ENCODE data around the gene OSCP1.

OSCP1 gene

DNA sequence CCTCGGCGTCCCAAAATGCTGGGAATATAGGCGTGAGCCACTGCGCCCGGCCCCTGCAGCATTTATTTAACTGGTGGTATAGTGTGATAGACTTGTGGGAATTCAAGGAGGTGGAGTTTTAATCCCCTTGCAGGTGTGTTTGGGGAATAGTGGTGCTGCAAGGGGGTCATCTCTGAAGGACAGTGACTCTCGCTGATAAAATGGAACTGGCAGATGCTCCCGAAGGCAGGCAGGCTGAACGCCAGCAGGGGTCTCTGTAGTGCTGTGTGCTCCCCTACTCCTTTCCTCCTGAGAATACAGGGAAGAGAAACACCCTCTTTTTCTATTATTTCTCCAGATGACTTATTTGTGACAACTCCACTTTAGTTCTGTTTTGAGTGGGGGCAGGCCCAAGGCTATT lies 4.0 kb downstream of the OSCP1 start:
- DNase-seq = no peak

DNA sequence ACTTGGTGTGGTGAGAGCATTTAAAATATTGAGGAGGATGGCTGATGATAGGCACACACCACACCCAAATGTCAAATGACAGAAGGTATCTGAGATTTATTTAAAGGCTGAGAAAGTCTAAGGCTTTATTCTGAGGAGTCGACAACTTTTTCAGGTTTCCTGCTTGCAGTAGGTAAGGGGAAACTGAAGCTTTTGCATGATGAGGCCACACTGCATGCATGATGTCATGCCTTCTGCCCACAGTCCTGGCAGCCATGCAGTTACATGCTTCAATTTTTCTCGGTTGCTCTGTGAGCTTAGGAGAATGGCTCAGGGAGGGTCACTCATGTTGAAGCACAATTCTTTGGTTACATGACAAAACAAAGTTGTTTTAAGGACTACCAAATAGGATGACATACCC lies 7.0 kb downstream of the OSCP1 start:
- DNase-seq = no peak

DNA sequence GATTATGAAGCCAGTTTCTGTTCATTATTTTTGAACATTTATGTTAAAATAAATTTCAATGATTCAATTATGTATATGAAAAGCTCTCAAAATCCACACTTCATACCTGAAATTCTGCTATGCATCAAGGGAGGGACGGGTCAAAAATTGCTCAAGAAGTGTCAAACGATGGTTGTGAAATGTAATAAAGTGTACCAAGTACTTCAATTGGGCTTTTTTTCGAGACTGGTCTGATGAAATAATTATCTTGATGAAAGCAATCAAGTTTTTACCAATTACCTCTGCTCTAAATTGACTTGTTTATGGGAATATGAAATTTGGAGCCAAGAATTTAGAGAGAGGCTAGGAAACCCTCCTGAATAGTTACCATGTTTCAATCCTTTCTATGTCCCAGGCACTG lies 7.9 kb downstream of the OSCP1 start:
- DNase-seq = no peak

DNA sequence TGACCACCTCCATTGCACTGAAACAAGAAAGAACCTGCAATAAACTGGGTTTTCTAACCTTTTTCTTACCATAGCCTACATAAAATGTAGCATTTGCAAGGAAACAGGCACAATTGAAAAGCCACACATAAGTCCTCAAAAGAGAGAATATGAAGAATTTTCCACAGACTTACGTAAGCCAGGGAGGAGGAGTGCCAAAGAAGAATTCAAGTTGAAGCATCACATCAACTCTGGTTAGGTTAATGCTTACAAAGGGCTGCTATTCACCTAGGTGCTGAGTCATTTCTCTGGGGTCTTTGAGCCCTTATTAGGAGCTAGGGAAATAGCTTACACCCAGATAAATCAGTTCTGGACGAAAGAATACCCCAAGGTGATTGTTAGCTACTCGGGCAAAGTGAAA lies 9.6 kb downstream of the OSCP1 start:
- no peak for DNase-seq

DNA sequence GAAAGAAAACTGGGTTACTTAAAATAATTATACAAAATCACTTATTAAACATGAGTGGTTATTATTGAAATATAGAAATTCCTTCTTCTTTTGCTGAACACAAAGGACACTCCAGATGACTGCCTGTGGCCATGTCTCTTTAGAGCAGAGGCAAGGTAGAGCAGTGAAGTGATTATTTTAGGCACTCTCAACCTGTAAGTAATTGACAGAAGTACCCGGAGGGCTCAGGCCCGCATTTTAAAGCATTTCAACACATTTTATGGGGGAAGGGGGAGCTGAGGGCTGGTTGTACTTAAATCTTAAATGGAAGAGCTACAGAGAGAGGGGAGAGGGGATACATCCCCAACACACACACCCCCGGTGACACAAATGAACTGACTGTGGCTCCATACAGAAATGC lies 10.2 kb downstream of the OSCP1 start:
- DNase-seq = no peak

DNA sequence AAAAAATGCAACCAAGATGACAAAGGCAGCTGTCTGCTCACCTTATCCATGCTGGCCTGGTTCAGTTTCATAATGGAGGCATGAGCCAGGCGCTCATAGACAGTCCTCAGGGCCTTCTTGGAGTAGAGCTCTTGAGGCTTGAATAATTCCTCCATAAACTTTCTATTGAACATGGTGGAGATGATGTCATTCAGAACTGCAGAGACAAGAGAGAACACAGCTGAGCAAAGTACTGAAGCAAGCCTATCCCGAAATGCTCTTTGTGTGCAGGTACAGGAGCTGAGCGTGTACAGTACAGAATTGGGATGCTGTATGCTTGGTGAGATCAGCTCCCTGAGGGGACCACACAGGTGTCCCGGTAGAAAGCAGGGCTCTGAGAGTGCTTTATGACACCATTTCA lies 11.5 kb downstream of the OSCP1 start:
- no peak for DNase-seq

DNA sequence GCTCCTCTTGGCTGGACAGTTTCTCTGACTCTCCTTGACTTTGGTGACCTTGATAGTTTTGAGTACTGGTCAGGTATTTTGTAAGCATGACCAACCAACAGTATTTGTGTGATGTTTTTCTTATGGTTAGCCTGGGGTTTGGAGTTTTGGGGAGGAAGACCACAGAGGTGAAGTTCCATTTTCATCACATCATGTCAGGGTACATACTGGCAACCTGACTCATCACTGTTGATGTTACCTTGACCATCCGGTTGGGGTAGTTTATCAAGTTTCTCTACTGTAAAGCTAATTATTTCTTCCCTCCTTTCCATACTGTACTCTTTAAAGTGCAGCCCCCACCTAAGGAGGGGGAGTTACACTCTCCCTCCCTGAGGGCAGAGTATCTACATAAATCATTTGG lies 13.4 kb downstream of the OSCP1 start:
- DNase-seq = no peak

DNA sequence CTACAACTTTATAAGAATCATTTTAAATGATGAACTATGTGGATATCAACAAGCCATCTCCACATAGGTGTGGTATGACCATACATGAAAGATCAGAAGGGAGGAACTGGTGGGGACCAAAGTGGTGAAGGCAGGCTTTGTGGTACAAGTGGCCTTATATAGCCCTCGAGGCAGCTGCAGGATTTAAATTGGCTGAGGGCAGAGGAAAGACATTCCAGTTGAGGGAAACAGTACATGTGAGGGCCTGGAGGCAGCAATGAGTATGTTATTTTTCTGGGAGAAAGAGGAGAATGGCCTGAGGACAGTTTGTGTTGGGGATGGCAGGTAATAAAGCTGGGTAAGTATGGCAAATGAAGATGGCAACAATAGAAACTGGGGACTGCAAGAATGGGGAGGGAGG lies 17.1 kb downstream of the OSCP1 start:
- no peak for DNase-seq

DNA sequence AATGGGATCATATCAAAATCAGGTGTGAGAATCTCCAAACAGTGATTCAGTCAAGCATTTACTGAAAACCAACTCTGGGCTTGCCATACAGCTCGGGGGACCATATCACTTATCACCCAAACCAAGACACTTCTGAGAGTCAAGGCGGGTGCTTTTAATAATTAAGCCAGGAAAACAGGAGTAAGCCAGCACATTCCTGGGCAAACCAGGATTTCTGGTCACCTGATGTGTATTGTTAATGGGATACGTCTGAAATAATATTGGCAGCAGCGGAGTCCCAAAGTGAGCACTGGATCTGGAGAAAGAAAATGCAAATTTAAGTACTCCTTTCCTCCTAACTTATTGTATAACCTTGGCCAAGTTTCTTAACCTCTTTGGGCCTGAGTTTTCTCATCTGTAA lies 17.6 kb downstream of the OSCP1 start:
- no peak for DNase-seq

DNA sequence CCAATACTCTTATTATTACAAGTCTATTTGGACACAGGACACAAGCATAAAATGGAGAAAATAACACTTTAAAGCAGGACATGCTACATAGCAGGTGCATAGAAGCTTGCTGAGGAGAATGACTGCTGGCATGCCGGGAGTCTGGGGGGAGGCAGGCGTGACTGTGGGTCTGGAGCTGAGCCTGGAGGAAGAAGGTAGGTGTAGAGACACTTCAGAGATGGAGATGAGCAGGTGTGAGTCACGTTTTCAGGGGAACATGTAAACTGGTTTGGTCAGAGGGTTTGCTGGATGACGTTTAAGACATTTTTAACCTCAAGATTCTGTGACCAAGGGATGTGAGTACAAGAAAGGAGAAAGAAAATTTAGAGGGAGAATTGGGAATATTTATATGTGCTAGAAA lies 24.5 kb downstream of the OSCP1 start:
- no peak for DNase-seq

DNA sequence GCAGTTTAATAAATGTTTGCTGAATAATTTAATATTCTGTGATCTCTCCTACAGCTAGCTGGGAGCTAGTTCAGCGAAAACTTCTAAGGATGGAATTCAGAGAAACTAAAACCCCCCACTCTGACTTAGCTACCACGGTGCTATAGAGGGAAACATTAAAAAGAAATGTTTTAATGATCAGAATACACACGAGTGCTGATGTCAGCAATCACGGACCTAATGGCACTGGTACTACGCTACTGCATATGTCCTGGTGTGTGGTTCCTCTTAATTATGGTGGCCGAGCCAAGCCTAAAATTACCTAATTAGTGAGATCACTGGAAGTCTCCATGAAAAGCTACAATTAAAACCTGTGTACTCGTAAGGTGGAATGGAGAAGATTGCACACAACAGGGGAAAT lies 28.6 kb downstream of the OSCP1 start:
- DNase-seq = no peak

DNA sequence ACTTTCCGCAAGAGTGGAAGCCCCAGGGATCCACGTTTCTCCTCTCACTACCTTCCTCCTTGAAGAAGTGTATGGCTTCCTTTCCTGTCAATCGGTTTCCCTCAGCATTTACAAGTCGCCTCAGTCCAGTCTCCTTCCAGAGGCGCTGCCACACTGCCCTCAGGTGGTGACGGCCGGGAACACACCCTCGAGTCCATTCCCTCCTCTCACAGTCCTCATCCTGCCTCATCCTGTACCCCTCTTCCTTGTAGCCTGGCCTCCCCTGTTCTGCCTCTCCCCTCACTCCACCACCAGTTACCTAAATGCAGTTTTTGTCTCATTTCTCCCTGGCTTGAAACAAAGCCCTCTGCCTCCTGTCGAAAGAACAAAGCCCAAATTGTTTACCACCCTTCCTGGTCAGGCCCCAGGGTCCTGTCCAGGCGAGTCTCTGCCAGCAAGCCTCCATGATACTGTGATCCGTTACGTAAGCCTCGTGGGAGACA lies 29.4 kb downstream of the OSCP1 start:
- DNase-seq = peak; percentile 83

DNA sequence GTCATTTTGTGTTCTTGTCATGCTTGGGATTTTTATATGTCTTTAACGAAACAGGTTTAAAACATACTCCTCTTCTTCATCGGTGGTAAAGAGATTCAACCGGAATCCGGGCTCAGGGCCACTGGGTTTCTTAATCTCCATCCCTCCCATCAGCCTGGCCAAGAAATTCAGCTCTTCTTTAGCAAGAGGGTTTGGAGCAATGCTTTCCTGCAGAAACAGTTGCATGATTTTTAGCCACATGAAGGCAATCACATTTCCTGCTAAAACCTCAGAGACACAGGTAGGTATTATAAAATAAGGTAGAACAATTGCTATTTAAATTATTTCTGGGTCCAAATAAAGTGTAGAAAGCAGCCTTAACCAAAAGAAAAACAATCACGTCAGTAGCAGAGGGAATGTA lies 29.8 kb downstream of the OSCP1 start:
- DNase-seq = no peak

DNA sequence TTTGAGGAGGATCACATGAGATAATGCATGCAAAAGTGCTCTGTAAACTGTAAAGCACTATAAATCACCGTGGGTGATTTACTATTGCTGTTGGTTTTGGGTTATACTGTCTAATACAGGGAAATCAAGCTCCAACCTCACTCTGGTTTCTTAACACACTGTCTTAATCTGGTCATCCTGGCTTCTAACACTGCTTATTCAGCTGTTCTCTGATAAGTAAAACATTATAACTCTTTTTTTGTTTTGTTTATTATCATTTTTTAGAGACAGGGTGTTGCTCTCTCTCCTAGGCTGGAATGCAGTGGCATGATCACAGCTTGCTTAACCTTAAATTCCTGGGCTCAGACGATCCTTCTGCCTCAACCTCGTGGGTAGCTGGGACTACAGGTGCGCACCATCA lies 30.7 kb downstream of the OSCP1 start:
- DNase-seq = no peak

DNA sequence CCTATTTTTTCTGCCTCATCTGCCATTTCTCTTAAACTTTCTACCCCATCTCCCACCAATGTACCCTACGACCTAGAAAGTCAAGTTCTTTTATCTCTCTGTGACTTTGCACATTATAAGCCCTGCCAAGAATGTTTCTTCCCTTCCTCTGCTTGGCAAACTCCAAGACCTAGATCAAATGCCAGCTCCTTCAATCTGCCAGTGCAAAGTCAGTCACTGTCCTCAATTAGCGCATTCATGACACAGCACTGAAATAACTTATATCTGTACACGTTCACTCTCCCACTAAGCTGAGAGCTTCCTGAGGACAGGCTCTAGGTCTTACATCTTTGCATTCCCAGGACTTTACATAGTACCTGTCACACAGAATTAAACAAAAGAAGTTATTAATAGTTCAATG lies 31.1 kb downstream of the OSCP1 start:
- no peak for DNase-seq

DNA sequence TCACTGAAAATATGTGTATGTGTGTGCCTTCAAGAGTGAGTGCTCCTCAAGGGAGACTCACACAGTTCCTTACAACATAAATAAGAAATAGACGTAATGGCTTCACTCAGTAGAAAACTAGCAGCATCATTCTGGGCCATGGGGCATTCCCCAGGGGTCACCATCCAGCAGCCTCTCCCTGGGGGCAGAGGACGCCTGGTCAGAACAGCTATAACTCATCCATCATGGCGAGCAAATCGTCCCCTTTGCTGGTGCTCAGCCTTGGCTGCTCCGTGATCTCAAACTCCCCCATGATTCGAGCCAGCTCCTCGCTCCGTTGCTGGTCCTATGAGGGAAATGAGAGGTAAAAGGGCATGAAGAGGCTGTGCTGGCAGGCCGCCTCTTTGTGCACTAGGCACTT lies 32.3 kb downstream of the OSCP1 start:
- DNase-seq = no peak

DNA sequence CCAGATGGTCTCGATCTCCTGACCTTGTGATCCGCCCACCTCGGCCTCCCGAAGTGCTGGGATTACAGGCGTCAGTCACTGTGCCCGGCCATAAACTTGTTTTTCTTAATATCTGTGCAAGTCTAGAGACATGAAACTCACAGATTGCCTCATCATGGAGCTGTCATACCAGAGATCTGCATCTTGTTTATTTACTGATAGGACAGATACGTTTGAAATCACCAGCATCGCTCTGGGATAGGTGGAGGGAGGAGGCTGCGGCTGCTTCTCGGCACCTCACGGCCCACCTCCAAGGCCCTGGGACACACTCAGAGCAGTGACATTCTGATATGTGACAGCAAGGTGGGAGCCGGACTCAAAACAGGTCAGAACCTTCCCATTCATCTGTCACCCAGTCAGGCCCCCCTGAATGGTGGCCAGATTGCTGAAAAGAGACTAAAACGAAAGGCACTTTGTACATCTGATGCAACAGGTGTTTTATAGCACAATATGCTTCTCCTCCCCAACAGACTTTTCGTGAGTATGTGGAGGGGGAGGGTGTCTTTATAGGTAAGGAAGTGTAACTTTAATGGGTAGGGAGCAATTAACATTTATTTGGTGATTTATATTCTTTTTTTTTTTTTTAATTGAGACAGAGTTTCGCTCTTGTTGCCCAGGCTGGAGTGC lies 34.5 kb downstream of the OSCP1 start:
- no peak for DNase-seq

DNA sequence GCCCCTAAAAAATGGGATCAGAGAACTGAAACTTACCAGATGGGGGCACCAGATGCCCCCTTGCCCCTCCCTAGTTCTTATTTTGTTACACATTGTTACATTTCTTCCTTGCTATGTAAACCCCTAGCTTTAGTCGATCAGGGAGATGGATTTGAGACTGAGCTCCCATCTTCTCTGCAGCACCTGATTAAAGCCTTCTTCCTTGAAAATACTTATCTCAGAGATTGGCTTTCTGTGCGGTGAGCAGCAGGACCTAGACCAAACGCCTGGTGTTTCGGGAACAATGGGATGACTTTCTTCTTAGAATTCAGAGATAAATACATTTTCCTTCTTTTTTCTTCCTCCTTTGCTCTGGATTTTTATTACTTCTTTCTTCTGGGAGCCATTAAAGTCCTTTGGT lies 35.9 kb downstream of the OSCP1 start:
- DNase-seq = no peak

DNA sequence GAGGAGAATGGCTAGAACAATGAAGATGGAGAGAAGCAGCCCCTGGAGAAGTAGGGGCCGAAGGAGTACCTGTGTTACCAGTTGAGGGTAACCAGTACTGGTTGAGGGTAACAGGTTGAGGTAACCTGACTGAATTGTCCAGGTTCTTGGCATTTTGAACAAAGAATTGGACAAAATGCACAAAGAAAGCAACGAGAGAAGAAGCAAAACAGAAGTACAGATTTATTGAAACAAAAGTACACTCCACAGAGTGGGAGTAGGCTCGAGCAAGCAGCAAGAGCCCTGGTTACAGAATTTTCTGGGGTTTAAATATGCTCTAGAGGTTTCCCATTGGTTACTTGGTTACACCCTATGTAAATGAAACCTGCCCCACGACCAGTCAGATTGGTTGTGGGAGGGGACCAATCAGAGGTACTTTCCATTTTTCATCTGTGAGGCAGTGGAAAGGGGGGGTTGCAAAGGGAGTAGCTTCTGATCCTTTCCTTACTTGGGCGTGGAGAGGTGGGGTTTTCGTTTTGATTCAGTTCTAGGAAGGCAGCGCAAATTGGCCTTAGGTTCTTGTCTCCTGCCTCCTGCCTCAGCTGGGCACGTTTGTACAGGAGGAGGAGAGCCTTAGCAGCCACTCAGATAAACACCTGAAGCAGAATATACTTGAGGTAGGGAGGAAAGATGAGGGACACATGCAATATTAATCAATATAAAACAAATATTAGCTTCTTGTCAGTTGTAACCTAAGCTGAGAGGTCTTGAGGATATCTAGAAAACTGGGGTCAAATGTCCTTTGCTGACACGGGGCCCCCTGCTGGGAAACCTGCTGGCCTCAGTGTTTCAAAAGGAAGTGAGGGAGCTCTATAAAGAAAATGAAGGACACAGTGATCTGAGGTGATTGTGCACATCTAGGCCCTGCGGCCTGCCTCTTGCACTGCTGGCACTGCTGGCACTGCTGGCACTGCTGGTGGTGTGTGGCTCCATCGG lies 38.3 kb downstream of the OSCP1 start:
- peak; percentile 35 for DNase-seq

DNA sequence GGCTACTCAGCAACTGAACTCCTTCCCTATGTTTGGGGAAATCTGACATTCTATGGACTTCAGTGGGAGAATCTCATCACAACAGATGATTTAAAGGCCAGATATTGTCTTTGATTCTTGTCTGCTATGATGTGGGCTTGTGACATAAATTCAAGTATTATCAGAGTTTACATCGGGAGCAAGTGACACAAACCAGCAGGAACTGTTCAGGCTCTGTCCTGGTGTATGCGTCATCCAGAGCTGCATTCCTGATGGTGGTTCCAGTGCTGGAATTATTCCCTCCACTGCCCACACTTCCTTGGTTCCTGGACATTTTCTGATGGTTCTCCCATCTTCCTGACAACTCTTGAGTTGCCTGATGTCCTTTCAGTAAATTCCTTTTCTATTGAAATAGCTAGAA lies 41.8 kb downstream of the OSCP1 start:
- DNase-seq = no peak

DNA sequence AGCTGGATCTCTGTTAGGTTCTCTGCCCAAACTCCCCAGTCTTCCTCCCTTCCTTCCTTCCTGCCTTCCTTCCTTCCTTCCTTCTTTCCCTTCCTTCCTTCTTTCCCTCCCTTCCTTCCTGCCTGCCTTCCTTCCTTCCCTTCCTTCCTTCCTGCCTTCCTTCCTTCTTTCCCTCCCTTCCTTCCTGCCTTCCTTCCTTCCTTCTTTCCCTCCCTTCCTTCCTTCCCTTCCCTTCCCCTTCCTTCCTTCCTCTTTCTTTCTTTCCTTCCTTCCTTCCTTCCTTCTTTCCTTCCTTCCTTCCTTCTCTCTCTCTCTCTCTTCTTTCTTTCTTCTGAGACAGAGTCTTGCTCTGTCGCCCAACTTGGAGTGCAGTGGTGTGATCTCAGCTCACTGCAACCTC lies 43.8 kb downstream of the OSCP1 start:
- no peak for DNase-seq

DNA sequence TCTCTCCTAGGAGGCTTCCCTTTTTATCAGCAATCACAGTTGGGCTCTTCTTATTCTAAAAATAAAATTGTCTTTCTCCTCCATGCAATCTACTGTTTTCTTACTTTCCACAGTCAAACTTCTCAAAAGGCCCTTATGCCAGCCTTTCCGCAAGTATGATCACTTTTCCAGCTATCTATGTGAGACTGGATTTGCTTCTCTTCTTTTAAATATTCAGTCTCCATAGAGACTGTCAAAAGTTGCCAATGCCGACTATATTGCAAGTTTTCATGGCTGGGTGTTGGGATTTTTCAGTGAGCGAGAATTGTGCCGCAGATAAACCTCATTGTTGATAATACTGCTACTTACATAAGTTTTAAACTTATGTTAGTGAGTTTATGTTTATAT lies 47.8 kb downstream of the OSCP1 start:
- no peak for DNase-seq

DNA sequence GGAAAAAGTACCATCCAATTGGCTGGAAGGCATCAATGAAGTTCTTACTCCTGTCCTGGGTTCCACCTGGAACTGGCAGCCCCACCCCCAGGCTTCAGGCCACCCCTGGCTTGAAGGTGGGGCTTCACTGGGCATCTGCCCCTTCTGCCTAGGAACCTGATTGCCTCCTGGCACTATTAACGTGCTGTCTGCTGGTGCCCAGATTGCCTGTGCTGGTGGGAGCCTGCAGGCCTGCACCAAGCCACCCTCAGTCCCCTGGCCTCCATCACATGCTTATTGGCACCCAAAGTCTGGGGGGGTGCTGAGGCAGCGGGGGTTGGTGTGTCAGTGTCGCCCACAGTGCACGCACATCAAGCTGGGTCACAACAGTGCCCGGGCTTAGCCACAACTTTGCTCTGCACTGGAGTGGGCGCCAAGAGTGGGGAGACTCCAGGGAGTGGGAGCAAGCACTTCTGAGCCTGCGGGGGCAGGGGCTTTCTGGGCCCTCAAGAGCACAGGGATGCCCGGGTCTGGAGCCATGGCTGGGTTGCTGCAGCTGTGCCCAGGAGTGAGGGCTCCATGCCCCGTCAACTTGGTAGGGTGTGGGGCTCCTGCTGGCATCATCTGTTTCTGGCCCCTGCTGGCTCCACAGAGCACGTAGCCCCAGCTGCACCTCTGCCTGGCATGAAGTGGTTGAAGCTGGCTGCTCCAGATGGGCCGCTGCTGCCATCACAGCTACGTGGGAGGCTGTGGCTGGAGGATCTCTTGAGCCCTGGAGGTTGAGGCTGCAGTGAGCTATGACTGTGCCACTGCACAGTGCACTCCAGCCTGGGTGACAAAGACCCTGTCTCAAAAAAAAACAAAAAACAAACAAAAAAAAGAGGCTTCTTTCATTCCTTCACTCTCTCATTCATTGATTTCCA lies 48.4 kb downstream of the OSCP1 start:
- DNase-seq = no peak

Measured in central memory CD4-positive, alpha-beta T cell (primary cell).